PC-9 (cell line): ENCODE measurements around the gene GPR35.

Experiments used
- EZH2 ChIP-seq: fragments of 200-600 bp; sonication (generic); IDR thresholded peaks from 2 replicates; pipeline ENCODE4 v1.8.0; 2017; ENCODE audit warnings: antibody characterized with exemption, low read depth
- TF ChIP-seq, protein P1 (sequence below): fragments of 200-600 bp; sonication (generic); conservative IDR thresholded peaks from 2 replicates; pipeline ENCODE4 v1.6.1; 2017; ENCODE audit warnings: mixed run types, antibody characterized with exemption, mild to moderate bottlenecking, moderate library complexity

DNA sequence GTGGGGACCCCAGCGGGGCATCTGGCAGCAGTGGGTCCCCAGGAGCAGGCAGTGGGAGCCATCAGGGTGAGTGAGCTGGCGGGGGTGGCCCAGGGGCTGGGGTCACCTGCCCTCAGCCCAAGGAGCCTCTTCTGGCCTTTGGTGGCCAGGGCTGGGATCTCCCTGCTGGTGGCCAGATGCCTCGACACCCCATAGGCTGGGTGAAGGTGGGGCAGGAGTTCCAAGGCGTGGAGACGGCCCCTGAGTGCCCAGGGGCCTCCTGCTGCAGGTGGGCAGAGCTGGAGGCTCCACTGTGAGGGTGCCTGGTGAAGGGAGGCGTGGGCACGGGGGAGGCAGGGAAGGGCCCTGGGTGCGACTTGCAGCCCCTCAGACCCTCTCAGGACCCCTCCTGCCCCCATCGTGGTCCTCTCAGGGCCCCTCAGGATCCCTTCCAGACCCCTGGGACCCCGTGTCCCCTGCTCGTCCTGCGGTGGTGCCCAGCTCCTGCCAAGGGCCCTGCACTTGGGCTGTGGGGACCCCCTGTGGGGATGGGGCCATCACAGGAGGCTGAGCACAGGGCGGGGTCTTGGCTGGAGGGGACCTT lies 5.0 kb upstream of the GPR35 start:
- TF ChIP-seq, protein P1, sequence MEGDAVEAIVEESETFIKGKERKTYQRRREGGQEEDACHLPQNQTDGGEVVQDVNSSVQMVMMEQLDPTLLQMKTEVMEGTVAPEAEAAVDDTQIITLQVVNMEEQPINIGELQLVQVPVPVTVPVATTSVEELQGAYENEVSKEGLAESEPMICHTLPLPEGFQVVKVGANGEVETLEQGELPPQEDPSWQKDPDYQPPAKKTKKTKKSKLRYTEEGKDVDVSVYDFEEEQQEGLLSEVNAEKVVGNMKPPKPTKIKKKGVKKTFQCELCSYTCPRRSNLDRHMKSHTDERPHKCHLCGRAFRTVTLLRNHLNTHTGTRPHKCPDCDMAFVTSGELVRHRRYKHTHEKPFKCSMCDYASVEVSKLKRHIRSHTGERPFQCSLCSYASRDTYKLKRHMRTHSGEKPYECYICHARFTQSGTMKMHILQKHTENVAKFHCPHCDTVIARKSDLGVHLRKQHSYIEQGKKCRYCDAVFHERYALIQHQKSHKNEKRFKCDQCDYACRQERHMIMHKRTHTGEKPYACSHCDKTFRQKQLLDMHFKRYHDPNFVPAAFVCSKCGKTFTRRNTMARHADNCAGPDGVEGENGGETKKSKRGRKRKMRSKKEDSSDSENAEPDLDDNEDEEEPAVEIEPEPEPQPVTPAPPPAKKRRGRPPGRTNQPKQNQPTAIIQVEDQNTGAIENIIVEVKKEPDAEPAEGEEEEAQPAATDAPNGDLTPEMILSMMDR = no peak
- TF ChIP-seq EZH2 = no peak
